Fibroblast of skin of right quadriceps (primary cell): ENCODE results near the gene CUBN.
"Not testable (repeated sequence)": the region's sequence is repeated elsewhere in the genome, so short reads cannot be mapped to it uniquely, and the experiment has no call there.

Experiments used
- DNase-seq: peaks from one replicate; pipeline ENCODE4 v3.0.0-alpha.2; 2013

The CUBN gene

DNA sequence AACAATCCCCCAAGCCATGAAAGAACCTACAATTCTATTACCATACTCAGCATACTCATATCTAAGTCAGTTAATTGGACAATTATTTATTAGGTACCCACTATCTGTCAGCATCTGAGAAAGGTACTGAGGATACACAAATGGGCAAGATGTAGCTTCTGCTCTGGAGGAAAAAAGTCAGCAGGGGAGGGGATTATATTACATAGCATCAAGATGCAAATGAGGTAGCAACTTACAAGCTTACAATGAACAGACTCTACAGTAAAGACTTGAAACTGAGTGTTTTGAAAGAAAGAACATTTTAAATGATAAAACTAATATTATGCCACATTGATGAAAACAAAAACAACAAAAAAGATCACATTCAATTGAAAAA, 10.8 kb upstream of the CUBN start:
- no peak for DNase-seq

DNA sequence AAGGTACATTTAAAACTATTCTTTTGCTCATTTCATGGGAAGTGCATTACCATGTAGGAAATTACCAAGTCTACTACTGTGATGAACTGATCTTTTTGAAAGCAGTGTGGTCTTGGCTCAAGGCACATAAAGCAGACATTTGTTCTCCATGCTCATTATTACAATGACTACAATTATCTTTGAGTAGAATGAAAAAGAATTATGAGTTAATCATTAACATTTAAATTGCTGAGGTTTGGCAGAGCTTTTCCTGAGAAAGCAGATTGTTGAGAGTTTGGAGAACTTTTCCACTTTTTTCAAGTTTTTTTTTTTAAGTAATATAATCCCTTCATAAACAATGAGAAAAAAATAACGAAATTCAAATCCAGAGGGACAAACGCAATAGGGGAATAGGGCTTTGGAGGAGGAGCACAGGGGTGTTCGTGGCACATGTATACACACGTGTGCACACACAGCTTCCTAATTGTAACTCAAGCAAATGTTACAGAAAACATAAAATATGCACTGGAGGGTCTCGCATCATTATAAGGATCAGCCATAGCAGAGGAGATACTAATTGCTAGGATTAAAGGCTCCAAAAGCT, 8.9 kb upstream of the CUBN start:
- no peak for DNase-seq

DNA sequence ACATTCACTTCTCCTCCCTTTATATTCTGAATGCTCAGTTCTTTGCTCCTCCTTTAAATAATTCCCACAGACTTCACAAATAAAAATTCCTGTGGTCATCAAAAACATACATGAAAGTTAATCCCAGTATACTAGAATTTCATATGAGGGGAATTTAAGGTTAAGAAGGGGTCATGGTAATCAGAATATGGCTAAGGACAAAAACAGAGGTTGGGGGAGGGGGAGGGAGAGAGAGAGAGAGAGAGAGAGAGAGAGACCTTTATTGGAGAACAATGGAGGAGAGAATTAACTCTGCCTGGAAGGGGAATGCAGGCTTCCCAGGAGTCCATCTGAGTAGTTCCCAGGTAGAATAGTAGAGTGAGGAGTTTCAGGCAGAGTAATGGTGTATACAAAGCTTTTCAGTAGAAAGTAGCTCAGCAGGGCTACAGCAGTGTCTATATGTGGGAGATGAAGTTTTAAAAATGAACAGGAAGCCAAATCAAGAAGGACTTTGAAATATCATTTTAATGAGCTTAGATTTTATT, 5.2 kb upstream of the CUBN start:
- DNase-seq, result peak; percentile 37

DNA sequence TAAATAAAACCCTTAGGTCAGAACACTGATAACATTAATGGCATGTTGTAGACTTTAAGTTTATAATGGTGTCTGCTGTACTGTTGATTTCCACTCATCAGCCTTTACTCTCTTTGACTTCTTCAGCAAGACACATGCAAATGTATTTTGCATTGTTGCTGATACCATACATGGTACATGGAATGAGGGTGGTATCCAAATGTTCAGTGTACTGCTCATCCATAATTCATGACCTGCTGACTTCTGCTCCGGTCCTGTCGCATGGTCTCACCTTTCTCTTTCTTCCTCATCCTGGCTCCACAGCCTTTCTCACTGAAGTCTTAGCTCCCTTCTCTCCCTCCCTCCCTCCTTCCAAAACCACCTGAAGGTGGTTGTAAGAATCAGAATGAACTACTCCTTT, 4.7 kb upstream of the CUBN start:
- no peak for DNase-seq

DNA sequence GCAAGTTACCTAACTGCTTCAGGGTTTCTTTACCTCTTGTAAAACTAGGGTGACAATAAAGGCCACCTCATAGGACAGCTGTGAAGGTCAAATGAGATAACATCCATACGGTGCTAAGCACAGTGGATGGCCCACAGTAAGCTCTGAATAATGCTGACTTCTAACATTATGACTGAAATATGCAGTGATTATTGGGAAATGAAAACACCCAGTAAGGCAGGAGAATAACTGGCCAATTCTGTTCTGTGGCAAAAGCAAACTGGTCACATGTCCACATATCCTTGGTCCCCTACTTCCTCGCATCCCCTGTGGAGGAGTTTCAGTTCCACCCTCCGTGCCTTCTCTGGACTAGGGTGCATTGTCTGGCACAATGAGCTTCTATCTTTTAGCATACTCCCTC, 1.4 kb downstream of the CUBN start:
- no peak for DNase-seq

DNA sequence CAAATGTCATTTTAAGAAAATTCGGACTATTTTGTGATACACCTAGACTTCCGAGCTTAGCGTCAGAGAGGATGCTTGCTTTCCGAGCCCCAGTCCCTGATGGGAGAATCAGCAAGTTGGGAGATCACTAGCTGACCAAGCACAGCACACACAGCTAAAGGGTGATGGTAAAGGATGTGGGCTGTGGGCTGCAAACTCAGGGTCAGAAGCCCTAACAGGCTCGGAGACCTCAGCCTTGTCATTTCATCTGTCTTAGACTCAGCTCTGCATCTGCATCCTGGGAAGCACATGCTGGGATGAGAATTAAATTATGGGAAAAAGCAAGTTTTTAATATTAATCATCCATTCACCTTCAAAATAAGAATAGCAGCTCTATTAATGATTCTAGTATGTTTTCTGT, 3.3 kb downstream of the CUBN start:
- DNase-seq, result no peak

DNA sequence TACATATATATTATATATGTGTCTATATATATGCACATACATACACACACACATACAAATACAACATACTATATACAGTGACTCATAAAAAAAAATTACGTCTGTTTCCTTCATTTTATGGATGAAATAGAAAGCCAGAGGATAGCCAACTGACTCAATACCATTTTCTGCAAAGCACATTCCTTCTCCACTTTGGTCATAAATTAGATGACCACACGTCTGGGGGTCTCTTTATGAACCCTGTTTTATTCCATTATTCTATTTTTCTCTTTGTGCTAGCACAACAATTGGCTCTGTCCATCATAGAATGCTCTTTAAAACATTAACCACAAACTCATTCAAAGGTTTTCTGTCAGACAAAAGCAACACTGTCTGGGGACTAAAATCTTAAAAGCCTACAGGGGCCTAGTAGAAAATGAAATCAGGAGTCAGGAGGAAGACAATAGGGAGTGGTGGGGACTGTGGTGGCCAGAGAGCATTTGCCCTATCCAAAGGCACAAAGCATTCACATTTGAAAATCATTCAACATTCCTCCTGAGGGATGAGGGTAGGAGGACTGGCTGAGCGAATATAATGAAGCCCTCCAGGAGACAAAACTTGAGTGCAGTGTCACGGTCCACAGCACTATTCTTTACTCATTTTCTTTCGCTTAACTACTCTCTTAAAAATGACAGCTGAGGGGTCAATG, 4.3 kb downstream of the CUBN start:
- DNase-seq, result no peak

DNA sequence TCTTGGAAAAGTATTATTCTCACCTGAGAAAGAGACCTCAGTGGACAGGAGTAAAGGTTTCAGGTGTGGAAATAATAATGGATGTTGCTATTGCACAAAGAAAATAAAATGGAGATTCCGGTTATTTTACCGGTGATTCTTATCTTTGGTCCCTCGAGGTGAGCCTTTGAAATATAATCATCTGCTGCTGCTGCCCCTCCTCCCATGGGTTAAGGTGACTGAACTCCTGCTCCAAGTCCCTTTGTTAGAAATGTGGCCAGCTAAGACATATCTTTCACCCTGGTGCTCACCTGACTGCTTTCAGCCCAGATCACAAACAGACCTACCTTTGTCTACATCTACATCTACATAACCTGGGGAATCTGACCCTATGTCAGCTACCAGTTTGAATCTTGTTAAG, 5.7 kb downstream of the CUBN start:
- DNase-seq, result no peak

DNA sequence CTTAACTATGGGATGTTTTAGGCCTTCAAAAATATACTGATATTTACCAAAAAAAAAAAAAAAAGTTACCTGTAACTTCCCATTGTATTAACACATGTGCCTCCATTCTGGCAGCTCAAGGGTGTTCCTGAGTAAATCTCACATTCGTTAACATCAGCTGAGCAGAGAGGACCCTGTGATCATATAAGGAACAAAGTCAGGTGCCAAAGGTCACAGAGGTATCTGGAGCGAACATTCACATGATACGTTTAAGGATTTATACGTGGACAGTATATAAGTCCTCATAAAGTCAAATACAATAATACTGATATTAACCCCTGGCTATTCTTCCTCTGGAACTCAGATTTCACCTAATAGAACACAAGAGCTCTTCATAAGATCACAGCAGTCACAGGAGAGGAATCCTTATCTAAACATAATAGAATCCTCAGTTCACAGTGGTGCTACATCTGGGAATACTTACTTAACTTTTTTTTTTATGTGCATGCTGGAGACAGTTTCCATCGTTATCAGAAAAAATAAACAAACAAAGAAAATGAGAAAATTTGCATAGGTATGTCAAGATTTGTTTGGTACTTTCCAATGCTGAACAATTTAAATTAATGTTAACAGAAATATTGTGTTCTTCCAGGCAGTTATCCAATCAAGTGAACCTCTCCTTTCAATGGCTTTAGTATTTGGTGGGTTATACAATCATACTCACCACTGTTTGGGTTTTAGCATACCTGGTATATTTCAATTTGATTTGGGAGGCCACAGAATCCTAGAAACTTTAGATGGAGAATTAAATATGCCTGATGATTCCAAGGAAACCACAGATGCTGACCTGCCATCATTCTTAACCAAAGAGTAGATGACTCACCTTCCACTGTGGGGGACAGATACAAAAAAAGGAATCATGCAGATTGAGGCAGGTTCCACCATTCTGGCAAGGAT, 6.6 kb downstream of the CUBN start:
- peak; percentile 88 for DNase-seq

DNA sequence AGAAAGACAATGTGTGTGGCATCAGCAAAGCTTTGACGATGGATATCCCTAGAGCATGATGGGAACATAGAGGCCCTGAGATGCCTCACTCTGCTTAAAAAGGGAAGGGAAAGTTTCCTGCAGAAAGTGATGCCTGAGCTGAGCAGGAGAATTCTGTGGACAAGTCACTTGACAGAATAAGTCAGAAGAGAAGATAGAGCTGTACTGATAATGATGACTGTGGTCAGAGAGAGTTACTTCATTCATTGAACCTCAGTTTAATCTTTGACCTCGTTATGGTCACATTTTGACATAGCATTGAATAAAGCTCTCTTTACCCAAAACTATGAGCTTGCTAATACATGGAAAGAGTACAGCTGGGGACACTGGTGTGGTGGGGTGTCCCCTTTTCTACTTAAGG, 7.6 kb downstream of the CUBN start:
- no peak for DNase-seq

DNA sequence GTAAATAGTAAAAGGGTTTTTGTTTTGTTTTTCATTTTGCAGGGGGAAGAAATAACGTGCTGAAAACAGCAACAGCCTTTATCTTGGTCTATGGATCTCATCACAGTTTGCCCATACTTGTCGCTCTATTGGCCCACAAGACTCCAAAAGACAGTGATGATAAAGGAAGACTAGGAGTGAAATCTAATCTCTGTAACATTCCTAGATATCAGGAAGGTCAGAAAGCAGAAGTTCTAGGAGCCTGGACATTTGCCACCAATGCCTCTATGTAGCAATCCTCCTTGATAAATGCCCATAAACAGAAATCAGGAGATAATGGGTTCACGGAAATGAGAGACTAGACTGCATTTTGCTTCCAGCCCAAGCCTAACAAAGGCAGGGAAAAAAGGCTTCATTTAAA, 8.9 kb downstream of the CUBN start:
- no peak for DNase-seq

DNA sequence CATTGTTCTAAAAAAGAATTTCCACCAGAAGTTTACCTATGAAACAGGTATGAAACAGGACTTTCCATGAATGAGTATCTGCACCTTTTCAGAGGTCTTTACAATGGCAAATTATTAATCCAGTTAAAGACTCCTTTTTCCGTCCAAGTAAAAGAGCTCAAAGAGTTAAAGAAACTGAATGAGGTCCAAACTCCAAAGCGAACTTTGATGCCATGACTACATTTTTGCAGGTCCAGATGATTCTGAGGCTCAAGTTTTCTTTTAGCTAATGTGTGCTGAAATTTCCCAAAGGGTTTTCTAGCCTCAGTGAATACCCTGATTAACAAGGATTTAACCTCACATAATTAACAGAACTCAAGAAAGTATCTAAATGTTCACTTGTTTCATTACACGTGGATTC, 9.8 kb downstream of the CUBN start:
- DNase-seq, result no peak

DNA sequence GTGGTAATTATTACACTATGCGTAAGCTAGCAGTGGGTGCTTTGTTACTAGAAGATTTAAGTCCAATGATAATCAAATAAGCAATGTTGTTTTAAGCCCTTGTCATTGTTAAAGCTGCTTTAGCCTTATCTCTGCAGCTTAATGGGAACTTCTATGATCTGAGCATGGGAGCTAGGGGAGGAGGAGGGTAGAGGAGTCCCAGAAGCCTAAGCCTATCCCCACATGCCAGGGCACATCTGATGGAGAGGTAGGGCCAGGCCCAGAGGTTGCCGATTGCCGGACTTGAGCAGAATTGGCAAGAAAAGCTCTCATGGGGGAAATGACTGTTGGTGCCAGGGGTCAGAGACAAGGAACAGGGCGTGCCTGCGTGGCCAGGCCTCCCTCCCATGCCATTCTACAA, 13.4 kb downstream of the CUBN start:
- DNase-seq, result no peak

DNA sequence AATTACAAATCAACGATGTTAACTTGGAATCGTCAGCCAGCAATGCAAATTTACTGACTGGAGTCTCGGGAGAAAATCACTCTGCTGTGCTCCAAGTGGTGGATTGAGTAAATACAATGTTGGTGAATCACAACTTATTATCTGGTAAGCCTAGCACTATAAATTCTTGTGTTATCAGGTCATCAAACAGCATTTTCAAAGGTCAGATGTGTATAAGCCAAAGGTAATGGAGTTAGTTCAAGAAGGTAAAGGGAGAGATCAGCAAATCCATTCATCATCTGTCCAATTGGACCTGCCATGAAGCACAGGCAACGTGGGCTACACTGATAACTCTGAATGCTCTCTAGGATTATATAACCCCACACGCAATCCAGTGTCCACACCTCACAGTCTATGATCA, 13.9 kb downstream of the CUBN start:
- peak; percentile 64 for DNase-seq

DNA sequence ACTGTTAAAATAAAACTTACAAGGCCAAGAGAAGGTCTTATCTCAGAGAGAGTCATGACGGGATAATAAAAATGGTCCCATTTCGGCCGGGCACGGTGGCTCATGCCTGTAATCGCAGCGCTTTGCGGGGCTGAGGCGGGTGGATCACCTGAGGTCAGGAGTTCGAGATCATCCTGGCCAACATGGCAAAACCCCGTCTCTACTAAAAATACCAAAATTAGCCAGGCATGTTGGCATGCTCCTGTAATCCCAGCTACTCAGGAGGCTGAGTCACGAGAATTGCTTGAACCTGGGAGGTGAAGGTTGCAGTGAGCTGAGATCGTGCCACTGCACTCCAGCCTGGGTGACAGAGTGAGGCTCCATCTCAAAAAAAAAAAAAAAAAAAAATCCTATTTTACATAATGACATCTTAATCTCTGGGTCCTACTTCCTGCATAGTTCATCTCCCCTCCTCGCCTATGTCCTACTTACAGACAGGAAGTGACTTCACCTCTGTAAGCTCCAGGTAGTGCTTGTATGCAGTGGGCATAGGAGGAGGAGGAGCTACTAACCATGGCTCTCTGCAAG, 14.7 kb downstream of the CUBN start:
- DNase-seq, result not testable (repeated sequence)

DNA sequence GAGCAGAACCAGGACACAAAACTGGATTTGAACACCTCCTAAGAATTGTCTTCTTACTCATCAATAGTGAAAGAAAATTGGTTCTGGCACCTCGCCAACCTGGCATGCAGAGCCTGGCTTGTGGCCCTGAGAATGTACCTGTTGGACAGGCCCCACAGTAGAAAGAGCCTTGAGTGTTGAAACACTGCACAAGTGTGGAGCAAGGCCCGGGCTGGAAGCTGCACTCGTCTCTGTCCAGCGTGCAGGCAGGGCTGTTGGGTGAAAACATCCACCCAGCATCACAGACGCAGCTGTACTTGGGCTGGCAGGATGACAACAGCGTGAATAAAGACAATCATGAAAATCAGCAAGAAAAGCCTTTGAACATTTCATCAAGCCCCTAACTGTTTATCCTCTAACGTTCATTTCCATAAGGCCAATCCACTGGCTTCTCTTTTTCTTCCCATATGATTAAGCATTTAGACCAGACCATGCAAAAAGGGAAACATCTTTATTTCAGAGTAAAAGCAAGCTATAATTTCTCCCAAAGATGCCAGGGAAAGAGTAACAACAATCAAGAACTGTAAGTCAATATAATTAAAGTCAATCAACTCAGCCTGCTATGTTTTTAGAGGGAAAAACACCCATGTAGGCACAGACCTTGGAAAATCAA, 15.6 kb downstream of the CUBN start:
- peak; percentile 57 for DNase-seq

DNA sequence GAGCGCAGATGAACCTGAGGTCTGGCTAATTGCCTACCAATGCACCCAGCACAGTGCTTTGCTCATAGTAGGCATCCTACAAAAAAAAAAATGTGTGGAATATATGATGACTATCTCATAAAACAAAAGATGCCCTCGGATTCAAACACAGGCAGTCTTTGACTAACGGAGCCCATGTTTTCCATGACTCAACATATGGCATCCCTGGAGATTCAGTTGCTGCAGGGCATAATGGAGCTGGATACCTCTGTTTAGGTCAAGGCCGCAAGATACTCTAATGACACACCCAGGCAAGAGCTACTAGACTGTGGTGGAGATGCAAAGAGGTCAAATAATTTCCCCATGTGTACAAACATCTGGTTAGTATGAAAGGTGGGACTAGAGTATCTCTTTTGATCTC, 16.3 kb downstream of the CUBN start:
- DNase-seq, result no peak

DNA sequence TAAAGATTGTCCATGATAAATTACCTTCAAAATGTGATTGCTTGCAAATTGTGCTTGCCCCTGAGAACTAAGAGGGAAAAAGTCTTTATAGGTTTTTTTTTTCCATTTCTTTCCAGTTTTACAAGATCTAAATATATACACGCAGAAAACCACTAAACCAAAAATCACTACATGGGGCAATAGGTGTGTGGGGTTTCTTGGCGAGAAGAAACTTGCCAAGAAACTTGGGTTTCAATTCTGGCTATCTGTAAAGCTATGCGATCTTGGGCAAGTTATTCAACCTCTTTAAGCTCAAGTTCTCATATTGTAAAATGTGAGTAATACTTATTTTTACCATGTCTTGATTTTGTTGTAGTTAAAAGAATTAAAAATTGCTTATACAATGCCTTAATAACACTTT, 17.0 kb downstream of the CUBN start:
- no peak for DNase-seq

DNA sequence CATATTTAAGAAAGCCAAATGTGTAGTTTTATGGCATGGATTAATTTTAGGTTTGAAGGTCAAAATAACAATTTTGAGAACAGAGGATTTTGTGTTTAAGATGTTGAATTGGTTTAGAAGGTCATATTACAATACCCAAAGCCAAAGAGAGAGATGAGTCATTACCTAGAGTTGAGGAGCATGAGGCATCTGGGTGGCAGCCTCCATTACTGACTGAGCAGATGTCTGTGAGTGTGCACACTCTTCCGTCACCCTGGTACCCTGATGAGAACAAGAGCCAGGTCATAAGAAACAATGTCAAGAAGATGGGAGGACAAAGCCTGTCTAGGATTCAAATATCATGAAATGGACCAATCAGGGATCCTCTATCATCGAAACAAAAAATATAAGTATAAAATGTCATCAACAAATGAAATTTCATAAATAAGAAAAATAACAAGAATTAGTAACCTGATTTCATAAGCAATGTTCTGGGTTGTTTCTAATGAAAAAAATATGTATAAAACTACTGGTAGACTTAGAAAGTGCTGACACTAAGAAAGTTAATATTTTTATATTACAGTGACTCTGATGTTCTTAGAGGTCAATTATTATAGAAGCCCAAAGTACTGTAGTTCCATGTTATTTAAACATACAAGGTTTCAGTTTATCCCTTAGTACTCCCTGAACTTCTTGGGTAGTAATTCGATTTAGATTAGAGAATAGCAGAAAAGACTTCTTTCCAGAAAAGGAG, 20.0 kb downstream of the CUBN start:
- DNase-seq, result peak; percentile 73

DNA sequence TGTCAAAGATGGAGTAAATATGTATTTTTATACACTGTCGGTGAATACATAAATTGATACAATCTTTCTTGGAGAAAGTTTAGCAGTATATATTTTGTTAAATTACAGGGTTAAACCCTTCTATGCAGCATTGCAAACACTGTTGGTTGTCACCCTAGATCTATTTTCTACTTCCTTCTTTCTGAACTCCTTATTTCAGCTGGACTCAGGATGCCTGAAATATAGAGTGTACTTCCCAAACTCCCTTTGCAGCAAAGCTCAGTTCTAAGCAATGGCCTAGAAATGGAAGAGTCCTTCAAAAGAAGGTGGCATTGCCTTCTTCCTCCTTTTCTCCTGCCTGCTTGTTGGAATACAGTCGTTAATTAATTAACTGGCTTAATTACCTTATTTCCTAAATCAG, 20.6 kb downstream of the CUBN start:
- no peak for DNase-seq

DNA sequence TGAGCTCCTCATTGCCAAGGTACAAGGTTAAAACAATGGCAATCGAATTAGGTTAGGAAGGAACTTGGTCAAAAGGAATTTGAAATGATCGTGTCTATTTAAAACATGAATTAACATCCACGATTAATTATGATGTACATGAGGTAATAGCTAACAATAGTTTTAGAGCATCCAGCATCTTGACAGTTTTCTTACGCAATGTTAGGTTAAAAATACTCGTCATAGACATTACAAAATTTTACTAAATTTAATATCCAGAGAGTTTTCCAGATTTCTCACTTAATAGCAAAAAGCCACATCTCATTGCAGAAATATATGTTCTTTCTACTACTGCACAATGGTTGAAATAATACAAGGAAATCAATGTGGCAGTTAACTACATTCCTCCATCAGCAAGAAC, 22.6 kb downstream of the CUBN start:
- no peak for DNase-seq

DNA sequence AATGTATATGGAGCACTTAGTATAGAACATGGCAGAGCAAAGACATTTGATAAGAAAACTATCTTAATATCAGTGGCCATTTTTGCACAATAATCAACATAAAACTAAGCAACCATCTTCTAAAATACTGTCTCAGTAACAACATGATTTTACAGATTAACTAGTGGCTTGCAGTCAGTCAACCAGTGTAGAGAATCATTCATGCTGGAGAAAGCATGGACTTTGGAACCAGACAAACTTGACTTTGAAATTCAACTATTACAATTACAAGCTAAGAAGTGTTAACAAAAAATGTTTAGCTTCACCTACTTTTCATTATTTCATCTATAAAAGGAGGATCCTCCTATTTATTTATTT, 27.7 kb downstream of the CUBN start:
- DNase-seq, result no peak
